ENCODE data around the gene DNAH10. TPM values are rescaled to one million over a fixed set of nuclear protein-coding genes. Genes with fewer than 3 reads are reported as not detected.

The DNAH10 gene, protein sequence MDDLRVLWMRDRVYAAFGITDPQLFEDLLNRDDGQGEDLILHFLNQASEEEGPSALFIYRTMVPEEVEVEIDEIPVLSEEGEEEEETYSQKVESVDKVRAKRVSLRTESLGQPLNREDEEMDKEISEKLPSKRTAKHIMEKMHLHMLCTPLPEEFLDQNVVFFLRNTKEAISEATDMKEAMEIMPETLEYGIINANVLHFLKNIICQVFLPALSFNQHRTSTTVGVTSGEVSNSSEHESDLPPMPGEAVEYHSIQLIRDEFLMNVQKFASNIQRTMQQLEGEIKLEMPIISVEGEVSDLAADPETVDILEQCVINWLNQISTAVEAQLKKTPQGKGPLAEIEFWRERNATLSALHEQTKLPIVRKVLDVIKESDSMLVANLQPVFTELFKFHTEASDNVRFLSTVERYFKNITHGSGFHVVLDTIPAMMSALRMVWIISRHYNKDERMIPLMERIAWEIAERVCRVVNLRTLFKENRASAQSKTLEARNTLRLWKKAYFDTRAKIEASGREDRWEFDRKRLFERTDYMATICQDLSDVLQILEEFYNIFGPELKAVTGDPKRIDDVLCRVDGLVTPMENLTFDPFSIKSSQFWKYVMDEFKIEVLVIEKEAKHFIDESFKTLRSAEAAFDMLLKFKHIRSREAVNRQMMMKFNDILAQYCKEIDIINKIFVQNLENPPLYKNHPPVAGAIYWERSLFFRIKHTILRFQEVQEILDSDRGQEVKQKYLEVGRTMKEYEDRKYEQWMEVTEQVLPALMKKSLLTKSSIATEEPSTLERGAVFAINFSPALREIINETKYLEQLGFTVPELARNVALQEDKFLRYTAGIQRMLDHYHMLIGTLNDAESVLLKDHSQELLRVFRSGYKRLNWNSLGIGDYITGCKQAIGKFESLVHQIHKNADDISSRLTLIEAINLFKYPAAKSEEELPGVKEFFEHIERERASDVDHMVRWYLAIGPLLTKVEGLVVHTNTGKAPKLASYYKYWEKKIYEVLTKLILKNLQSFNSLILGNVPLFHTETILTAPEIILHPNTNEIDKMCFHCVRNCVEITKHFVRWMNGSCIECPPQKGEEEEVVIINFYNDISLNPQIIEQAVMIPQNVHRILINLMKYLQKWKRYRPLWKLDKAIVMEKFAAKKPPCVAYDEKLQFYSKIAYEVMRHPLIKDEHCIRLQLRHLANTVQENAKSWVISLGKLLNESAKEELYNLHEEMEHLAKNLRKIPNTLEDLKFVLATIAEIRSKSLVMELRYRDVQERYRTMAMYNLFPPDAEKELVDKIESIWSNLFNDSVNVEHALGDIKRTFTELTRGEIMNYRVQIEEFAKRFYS (N-terminal part only)
- 1 to 10 TPM; 4.1 to 7.3 (median 5.3) TPM for polyA plus RNA-seq (ENCODE audit: insufficient read length in 4 of 4)

DNA sequence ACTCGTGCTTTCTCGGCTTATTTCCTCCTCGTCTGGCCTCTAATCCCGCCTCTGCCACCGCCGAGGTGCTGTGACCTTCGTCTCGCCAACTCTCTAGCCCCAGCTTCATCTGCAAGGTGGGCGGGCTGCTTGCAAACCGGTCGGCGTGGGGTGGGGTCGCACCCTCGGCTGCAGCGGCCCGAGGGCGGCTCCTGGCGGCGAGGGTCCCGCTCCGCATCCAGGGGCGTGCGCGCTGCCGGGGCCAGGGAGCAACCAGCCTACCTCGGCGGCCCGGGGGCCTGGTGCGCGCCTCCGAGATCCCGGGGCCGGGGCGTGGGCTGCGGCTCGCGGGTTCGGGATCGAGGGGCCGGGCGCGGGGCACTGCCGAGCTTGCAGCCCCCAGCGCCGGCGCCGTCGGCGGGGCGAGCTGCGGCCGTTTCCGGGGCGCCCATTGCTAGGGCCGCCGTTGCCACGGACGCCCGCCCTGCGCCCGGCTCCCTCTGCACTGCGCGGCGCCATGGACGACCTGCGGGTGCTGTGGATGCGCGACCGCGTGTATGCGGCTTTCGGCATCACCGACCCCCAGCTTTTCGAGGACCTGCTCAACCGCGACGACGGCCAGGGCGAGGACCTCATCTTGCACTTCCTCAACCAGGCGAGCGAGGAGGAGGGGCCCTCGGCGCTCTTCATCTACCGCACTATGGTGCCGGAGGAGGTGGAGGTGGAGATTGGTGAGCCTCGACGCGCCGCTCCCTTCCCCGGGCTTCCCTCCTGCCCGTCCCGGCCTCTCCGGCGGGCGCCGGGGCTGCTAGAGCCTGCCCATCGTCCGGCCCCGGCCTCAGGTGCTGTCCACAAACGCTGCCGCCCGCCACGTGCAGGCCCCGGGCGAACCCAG, at the start of gene DNAH10:
Gene DNAH10 (plus strand): TSS at position 461 of the 874 bp plus-strand sequence. CDS start 36 bp downstream, at position 497.
- DNase-seq (ENCODE audit: low read depth in 4 of 4, low spot score in 2 of 4): peak in 1 of 4 donors; percentile 34

DNA sequence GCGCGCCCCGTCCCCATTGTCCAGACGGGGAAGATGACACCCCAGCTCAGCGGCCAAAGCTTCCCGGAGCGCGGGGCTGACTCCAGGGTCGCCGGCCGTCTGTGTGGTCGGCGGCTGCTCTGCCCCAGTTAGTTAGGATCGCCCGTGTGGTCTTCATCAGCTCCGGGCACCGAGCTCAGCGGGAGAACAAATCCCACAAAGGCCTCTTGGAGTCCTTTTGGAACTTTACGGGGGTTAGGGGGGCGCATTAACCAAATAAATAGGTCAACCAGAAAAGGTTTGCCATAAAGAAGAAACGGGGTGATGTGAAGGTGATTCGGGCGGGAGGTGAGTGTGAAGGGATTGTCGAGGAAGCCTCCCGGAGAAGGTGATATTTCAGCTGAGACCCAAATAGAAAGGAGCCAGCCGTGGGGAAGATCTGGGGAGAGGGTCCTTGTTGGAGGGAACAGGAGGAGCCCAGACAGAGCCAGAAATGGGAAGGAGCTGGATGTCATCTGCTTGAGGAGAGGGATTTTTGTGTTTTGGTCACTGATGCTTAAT, 49.3 kb upstream of the DNAH10 start:
- DNase-seq (ENCODE audit: low read depth in 4 of 4, low spot score in 2 of 4): no peak

GRCh38 chr12:123713398-123713797, 48.7 kb upstream of the DNAH10 start:
- DNase-seq (ENCODE audit: low read depth in 4 of 4, low spot score in 2 of 4): no peak

DNA sequence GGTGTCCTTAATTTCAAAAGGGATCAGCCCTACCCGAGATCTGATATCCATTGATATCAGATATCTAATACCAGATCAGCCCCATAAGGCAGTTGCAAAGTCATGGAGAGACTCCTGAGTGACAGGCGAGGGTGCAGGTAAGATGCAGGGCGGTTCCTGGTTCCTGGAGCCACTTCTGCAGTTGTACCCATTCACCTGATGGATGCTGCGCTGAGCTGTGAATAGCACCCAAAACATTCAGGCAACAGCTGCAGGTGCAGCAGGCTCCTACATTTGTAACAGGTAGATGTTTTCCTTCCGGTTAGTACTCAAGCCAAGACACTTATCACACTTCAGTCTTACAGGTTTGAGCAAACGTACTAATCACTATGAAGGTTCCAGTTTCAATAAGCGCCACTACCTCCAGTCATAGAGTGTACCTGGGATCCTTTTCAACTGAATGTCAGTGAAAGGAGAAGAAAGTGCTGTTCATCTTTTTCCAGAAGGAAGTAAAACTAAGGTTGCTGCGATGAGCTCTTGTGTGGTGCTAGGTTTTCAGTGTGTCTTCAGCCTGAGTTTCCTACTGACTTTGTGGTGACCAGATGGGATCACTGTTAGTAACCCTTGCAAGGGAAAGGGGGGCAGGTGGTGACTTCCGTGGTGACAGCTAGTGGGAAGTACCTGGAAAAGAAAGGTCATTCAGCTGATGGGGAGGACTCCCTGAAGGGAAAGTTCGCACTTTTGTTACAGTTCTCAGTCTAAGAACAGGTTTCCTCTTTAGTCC, 48.1 kb upstream of the DNAH10 start:
- DNase-seq (ENCODE audit: low read depth in 4 of 4, low spot score in 2 of 4): no peak

GRCh38 chr12:123715195-123715594, 46.9 kb upstream of the DNAH10 start:
- no peak for DNase-seq (ENCODE audit: low read depth in 4 of 4, low spot score in 2 of 4)

DNA sequence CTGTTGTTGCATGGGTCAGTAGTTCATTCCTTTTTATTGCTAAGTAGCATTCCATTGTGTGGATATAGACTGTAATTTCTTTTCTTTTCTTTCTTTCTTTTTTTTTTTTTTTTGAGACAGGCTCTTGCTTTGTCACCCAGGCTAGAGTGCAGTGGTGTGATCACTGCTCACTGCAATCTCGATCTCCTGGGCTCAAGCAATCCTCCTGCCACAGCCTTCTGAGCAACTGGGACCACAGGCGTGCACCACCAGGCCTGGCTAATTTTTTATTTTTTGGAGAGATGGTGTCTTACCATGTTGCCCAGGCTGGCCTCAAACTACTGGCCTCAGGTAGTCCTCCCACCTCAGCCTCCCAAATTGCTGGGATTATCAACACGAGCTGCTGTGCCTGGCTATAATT, 44.8 kb upstream of the DNAH10 start:
- DNase-seq (ENCODE audit: low read depth in 4 of 4, low spot score in 2 of 4): no peak

- DNase-seq (ENCODE audit: low read depth in 4 of 4, low spot score in 2 of 4): no peak
Measured at GRCh38 chr12:123720141-123720814, 41.8 kb upstream of the DNAH10 start.

DNA sequence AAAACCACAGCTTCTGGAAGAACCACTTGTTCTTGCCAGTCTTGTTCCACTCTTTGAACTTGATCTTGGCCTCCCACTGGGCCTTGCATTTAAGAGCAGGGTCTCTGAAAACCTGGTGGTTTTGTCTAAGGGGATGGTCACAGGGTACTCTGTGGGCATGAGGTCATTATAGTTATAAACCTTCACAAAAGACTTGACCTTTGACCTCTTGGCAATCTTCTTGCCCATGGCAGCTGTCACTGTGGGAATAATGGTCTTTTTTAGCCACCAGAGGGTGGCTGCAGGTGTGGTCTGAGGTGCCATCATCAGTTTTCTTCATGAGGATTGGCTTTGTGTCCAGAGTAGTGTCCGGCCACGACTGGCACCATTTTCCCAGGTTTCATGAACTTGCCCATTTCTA, 40.9 kb upstream of the DNAH10 start:
- no peak for DNase-seq (ENCODE audit: low read depth in 4 of 4, low spot score in 2 of 4)

GRCh38 chr12:123723011-123723410, 39.1 kb upstream of the DNAH10 start:
- DNase-seq (ENCODE audit: low read depth in 4 of 4, low spot score in 2 of 4): no peak

GRCh38 chr12:123723765-123724164, 38.3 kb upstream of the DNAH10 start:
- DNase-seq (ENCODE audit: low read depth in 4 of 4, low spot score in 2 of 4): no peak

- DNase-seq (ENCODE audit: low read depth in 4 of 4, low spot score in 2 of 4): no peak
Measured at GRCh38 chr12:123726244-123726643, 35.9 kb upstream of the DNAH10 start.

- DNase-seq (ENCODE audit: low read depth in 4 of 4, low spot score in 2 of 4): no peak
Measured at GRCh38 chr12:123726962-123727361, 35.1 kb upstream of the DNAH10 start.

DNA sequence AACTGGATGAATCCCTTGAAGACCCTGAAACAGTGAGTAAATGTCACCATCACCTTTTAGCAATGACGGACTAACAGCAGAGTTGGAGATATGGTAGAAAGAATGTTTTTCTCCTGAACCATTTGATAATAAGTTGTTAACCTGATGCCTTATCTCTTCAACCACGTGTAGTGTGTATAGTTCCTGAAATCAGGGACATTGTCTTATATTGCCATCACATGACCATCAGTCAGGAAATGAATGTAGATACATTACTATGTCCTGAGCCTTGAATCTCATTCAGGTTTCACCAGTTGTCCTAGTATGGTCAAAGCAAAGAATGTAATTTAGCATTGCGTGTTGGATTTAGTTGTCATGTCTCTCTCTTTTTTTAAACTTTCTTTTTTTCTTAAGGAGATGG, 34.2 kb upstream of the DNAH10 start:
- DNase-seq (ENCODE audit: low read depth in 4 of 4, low spot score in 2 of 4): no peak

- no peak for DNase-seq (ENCODE audit: low read depth in 4 of 4, low spot score in 2 of 4)
Measured at GRCh38 chr12:123731596-123731995, 30.5 kb upstream of the DNAH10 start.

DNA sequence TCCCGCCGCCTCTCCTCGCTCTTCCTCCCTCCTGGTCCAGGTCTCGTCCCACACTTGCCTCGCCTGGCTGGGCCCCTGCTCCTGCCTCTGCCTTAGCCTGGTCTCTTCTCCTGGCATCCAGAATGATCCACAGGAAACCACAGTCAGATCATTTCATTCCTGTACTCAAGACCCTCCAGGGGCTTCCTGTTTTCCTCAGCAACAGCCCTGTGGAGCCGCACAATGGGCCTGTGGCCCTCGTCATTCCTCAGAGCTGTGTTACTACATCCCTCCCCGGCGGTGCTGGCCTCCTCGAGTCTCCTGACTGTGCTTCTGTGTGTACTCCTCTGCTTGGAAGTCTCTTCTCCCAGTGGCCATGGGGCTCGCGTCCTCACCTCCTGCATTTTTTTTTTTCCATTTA, 29.9 kb upstream of the DNAH10 start:
- DNase-seq (ENCODE audit: low read depth in 4 of 4, low spot score in 2 of 4): no peak

DNA sequence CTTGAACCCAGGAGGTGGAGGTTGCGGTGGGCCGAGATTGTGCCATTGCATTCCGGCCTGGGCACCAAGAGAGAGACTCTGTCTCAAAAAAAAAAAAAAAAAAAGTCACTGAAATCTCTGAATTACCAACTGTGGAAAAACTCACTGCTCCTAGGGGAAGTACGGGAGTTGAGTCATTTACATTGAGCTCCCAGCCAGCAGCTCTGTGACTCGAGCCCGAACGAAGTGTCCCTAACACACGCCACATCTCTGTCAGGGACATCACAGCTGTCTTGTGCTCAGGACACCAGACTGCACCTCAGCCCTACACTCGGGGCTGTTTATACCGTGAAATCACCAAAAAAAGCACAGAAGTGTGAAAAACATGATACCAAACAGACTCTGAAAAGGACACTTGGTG, 28.9 kb upstream of the DNAH10 start:
- no peak for DNase-seq (ENCODE audit: low read depth in 4 of 4, low spot score in 2 of 4)

- no peak for DNase-seq (ENCODE audit: low read depth in 4 of 4, low spot score in 2 of 4)
Measured at GRCh38 chr12:123734268-123734667, 27.8 kb upstream of the DNAH10 start.

DNA sequence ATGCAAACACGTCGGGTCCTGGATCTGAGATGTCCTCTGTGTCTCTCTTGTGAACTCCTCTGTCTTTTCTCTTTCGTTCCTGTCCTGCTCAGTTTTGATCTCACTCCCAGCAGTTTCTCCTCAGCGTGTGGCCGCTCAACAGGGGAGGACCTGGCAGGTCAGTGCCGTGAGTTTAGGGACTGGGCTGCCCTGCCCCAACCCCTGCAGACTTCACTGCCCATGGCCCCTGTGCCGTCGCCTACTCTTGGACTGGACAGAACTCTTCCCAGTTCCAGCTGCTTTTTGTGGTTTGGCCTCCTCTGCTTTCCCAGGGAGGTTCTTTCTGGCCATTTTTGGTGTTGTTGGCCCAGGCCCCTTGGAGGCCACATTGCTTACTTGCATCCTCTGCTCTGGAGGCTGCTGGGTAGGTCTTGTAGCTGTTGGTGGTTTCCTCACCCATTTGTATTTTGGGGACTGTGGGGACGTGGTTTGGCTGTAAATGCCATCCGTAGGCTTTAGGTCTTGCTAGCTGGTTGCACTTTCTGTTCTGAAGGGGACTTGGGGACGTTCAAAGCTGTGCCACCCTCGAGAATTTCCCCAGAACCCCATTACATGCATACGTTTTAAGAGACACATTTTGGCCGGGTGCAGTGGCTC, 20.0 kb upstream of the DNAH10 start:
- no peak for DNase-seq (ENCODE audit: low read depth in 4 of 4, low spot score in 2 of 4)
